CD4-positive, alpha-beta T cell treated with Interleukin-1 beta for 1 hour (primary cell): ENCODE results near the gene HHIP.

ENCODE experiments used
- DNase-seq, 2 donors: peaks; one replicate each; pipeline ENCODE4 v3.0.0-alpha.2; 2020 to 2022

Gene HHIP, protein sequence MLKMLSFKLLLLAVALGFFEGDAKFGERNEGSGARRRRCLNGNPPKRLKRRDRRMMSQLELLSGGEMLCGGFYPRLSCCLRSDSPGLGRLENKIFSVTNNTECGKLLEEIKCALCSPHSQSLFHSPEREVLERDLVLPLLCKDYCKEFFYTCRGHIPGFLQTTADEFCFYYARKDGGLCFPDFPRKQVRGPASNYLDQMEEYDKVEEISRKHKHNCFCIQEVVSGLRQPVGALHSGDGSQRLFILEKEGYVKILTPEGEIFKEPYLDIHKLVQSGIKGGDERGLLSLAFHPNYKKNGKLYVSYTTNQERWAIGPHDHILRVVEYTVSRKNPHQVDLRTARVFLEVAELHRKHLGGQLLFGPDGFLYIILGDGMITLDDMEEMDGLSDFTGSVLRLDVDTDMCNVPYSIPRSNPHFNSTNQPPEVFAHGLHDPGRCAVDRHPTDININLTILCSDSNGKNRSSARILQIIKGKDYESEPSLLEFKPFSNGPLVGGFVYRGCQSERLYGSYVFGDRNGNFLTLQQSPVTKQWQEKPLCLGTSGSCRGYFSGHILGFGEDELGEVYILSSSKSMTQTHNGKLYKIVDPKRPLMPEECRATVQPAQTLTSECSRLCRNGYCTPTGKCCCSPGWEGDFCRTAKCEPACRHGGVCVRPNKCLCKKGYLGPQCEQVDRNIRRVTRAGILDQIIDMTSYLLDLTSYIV

GRCh38 chr4:144645631-144646522, at the start of gene HHIP:
TSS of gene HHIP (plus strand) at chr4:144646156. CDS start at chr4:144646676, 520 bp downstream.
- DNase-seq: peak in 1 of 2 donors; percentile 42

DNA sequence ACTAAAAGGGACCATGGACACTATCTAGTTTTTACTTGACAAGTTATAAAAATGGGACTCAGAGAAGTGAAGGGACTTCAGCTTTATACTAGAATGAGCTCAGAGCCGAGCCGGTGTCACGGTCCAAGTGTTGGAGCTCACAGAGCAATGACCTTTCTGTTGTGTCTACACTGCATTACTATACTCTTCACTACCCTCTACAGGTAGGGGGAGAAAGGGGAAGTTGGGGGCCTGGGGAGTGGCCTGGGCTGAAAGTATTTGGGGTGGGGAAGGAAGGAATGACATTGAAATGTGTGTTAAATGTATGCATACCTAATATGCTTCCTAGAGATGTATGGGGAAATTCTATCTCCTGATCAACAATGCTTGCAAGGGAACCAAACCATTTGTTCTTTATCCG, 48.8 kb upstream of the HHIP start:
- DNase-seq: no peak

DNA sequence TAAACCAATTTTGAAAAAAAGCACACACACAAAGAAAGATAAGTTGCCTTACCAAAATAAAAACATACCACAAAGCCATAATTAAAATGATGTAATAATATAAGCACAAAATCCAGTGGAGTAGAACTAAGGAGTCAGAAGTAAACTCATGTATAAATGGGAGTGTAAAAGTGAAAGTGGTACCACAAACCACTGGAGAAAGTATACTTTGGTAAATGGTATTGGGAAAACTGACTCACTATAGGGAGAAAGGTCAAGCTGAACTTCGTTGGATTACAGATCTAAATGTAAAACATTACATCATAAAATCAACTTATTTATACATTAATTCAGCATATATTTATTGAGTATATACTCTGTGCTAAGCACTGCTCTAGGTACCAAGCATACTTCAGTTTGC, 46.3 kb upstream of the HHIP start:
- DNase-seq: no peak

- no peak for DNase-seq
These were observed 34.1 kb upstream of the HHIP start for GRCh38 chr4:144611850-144612249.

DNA sequence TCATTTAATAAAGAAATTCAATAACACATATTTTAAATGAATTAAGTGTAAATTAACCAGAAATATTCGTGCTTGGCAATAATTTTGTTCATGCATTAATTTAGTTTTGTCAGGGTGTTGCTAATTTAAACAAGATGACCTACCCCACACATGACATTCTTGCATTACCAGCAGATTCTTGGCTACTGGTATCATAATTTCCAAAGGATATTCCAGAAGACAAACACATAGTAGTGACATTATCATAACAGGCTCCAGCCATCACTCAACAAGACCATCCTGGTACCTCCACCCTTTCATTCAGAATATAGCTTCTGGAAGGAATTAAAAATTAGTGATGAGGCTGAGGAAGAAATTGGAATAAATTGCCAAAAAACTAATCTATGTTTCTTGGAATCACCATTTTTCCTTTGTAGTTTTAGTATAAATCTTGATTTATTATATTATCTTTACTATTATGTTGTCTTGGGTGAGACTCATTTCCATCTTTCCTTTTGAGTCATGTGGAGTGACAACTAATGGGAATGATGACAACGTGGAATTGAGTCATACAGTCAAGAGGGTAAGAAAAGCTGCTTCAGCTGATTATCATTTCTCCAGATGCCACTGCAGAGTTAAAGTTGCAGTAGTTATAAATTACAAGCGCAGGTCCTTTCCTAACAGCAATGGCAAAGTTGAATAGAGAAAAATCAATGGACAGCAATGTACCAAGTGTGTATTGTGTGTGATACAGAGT, 30.9 kb upstream of the HHIP start:
- DNase-seq: no peak

- no peak for DNase-seq
These were observed 24.3 kb upstream of the HHIP start for GRCh38 chr4:144621681-144622080.

DNA sequence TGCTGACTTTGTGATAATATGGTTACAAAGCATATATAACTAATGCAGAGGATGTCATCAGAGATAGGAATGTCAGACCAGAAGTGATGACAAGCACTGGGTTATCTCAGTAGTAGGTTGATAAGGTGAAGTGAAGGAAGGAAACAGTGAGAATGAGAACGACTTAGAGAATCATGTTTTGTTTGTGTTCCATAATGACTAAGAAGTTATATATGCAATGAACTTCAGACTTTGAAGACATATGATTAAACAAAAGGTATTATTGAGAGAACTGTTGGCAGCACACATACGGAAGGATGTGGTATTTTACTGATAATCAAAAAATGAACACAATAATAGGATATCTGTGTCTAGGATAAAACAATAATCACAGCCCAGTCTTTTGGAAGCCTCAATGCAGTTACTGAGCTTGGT, 18.3 kb upstream of the HHIP start:
- no peak for DNase-seq

DNA sequence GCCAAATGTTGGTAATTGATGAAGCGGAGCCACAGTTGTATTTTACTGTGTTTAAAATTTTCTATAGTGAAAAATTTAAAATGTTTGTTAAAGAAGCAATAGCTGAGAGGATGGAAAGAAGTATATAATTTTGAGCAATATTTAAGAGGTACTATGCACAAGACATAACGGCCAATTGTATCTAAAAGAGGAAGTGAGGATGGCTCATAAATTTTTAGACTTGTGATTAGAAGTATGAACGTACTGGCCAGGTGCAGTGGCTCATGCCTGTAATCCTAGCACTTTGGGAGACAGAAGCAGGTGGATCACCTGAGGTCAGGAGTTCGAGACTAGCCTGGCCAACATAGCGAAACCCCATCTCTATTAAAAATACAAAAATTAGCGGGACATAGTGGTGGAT, 12.7 kb upstream of the HHIP start:
- DNase-seq: no peak

- DNase-seq: no peak
These were observed 10.8 kb upstream of the HHIP start for GRCh38 chr4:144634978-144635747.

GRCh38 chr4:144644368-144645101, 1.4 kb upstream of the HHIP start:
- no peak for DNase-seq

- DNase-seq: no peak
These were observed 790 bp upstream of the HHIP start for GRCh38 chr4:144645102-144645630.

DNA sequence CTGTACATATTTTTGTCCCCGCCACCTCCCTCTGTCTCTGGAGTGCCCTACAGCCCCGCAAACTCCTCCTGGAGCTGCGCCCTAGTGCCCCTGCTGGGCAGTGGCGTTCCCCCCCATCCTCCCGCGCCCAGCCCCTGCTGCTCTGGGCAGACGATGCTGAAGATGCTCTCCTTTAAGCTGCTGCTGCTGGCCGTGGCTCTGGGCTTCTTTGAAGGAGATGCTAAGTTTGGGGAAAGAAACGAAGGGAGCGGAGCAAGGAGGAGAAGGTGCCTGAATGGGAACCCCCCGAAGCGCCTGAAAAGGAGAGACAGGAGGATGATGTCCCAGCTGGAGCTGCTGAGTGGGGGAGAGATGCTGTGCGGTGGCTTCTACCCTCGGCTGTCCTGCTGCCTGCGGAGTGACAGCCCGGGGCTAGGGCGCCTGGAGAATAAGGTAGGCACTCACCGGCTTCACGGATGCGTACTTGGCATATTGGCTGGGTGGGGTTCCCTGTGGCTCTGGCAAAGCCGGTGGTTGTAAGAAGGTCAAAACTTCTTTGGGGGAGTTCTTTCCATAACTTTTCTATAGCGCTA, 653 bp downstream of the HHIP start:
- DNase-seq: no peak

DNA sequence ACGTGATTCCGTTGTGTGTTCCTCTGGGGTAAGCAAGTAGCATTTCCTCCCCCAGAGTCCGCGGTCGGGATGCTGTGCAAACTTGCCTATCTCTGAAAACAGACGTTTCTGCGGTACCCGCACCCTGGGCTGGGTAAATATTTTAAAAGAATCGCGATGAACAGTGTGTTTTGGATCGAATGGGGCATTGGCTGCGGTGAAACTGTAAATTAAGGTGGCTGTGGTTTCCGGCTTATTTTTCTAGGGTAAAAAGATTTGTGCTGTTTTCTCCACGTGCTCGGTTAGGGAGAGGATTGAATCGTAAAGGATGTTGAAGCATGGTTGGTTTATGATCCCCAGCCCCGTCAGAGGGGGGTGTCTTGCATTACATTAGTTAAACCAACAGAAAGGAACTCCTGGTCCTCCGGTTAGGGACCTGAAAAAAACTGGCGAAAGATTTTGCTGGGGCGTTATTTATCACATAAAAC, 1.2 kb downstream of the HHIP start:
- DNase-seq: no peak

GRCh38 chr4:144647590-144647989, 1.6 kb downstream of the HHIP start:
- no peak for DNase-seq

- no peak for DNase-seq
These were observed 2.1 kb downstream of the HHIP start for GRCh38 chr4:144648042-144648441.

- DNase-seq: no peak
These were observed 3.7 kb downstream of the HHIP start for GRCh38 chr4:144649646-144650045.

GRCh38 chr4:144650311-144651005, 4.5 kb downstream of the HHIP start:
- no peak for DNase-seq

DNA sequence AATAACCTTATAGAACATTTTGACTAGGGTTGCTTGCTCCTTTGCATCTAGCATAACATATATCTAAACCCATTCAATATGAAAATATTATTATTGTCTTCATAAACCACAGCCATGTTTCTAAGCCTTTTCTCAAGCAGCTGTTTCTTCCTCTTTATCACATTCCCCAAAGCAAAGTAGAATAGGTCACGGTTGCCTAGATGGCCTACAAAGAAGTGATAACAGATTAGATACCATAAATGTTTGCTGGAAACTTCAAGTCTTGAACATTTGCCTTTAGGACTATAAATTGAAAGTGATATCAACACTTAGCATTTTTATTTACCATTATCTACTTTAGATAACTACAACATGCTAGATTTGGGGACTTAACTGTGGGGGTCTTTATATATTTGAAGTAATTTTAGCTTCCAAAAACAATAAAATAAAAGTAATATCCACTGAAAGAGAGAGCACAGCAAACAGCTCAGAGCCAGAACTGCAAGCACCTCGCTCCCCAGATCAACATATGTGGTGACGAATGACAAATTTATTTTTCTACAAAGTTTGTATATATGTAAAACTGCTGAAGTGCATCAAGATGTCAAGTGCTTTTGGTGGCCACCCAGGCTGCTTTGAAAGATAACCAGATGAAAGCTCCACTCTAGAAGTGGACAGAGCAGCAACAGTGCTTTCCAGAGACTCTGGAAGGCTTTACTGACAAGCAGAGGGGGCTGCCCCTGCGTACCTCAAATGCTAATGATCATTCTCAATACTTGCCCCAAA, 8.0 kb downstream of the HHIP start:
- DNase-seq: no peak

- no peak for DNase-seq
These were observed 9.5 kb downstream of the HHIP start for GRCh38 chr4:144655491-144655890.
